Keratinocyte (primary cell): ENCODE results near the gene TOM1.

Source experiments
- EZH2 ChIP-seq: IDR thresholded peaks from one replicate; pipeline ENCODE4 v1.6.1; 2012; ENCODE audit warnings: inconsistent platforms, mild to moderate bottlenecking, low read length, moderate library complexity
- TF ChIP-seq, protein P1 (sequence below), 3 experiments: IDR thresholded peaks in 1 of 3; conservative IDR thresholded peaks in 1 of 3; optimal IDR thresholded peaks in 1 of 3; 2 replicates in 2 of 3; 3 replicates in 1 of 3; pipeline versions ENCODE3 to v1.5.1; 2011; ENCODE audit warnings: low read length in 3 of 3, mild to moderate bottlenecking in 3 of 3, moderate library complexity in 2 of 3, control low read depth in 1 of 3, inconsistent platforms in 1 of 3; ENCODE audit not compliant: insufficient read depth in 2 of 3; ENCODE audit errors: extremely low read depth in 1 of 3

DNA sequence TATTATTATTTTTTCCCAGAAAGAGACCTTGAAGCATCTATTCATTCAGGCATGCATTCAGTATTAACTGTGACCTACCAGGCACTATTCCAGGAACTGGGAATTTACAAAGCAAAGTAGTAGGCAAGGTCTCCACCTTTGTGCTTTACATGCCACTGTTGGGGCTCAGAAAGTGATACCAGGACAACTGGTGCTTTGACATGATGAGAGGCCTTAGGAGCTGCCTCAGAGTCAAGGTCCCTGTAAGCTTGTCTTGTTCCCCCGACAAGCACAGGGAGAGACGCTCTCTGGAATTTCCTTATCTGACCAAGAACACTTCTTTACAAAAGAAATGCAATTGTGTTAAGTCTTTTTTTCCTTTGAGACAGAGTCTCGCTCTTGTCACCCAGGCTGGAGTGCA, 78.9 kb downstream of the TOM1 start:
- TF ChIP-seq, protein P1, sequence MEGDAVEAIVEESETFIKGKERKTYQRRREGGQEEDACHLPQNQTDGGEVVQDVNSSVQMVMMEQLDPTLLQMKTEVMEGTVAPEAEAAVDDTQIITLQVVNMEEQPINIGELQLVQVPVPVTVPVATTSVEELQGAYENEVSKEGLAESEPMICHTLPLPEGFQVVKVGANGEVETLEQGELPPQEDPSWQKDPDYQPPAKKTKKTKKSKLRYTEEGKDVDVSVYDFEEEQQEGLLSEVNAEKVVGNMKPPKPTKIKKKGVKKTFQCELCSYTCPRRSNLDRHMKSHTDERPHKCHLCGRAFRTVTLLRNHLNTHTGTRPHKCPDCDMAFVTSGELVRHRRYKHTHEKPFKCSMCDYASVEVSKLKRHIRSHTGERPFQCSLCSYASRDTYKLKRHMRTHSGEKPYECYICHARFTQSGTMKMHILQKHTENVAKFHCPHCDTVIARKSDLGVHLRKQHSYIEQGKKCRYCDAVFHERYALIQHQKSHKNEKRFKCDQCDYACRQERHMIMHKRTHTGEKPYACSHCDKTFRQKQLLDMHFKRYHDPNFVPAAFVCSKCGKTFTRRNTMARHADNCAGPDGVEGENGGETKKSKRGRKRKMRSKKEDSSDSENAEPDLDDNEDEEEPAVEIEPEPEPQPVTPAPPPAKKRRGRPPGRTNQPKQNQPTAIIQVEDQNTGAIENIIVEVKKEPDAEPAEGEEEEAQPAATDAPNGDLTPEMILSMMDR (optimal IDR thresholded peaks at IDR 0.05 in 1 of 3, IDR thresholded peaks at IDR 0.05 in 1 of 3, conservative IDR thresholded peaks at IDR 0.05 in 1 of 3; ENCODE audit: extremely low read depth in 1 of 3, insufficient read depth in 2 of 3, low read length in 3 of 3) = no peak
- no peak for TF ChIP-seq EZH2
